Measurements from ENCODE around the gene RC3H1. TPM values are rescaled to one million over a fixed set of nuclear protein-coding genes. Genes with fewer than 3 reads are reported as not detected.
A peak's percentile ranks its signal among the peaks of the same experiment; 100 is the strongest.

Gene RC3H1
- total RNA-seq, 2 donors from 2014 or later: 43.5 to 51.9 TPM

DNA sequence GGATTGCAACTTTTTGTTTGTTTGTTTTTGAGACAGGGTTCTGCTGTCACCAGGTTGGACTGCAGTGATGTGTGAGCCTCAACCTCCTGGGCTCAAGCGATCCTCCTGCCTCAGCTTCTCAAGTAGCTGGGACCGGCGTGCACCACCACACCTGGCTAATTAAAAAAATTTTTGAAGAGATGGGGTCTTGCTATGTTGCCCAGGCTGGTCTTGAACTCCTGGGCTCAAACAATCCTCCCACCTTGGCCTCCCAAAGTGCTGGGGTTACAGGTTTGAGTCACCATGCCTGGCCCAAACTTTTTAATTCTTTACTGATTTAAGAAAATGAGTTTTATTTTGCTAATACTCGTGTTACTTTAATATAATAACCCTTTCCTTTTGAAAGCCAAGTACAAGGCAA, 73.6 kb downstream of the RC3H1 start:
- H3K27me3 ChIP-seq (ENCODE audit: control insufficient read depth, insufficient read depth, low read length, poor library complexity, severe bottlenecking): no peaks in the 10 kb centered on the region

GRCh38 chr1:173946380-173946921, 75.7 kb downstream of the RC3H1 start:
- TF ChIP-seq, protein P1, sequence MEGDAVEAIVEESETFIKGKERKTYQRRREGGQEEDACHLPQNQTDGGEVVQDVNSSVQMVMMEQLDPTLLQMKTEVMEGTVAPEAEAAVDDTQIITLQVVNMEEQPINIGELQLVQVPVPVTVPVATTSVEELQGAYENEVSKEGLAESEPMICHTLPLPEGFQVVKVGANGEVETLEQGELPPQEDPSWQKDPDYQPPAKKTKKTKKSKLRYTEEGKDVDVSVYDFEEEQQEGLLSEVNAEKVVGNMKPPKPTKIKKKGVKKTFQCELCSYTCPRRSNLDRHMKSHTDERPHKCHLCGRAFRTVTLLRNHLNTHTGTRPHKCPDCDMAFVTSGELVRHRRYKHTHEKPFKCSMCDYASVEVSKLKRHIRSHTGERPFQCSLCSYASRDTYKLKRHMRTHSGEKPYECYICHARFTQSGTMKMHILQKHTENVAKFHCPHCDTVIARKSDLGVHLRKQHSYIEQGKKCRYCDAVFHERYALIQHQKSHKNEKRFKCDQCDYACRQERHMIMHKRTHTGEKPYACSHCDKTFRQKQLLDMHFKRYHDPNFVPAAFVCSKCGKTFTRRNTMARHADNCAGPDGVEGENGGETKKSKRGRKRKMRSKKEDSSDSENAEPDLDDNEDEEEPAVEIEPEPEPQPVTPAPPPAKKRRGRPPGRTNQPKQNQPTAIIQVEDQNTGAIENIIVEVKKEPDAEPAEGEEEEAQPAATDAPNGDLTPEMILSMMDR (conservative IDR thresholded peaks at IDR 0.05): no peak
- H3K27ac Mint-ChIP-seq: no peak overlapping the region
- Histone ChIP-seq H3K9me3 (ENCODE audit: control insufficient read depth, low read length) (no peaks in the 10 kb centered on the region), H3K36me3 (ENCODE audit: control insufficient read depth, insufficient read depth, low read length) (peaks cover 89% of the 10 kb centered on the region), H3K4me3 (ENCODE audit: low read length) (no peak overlapping the region), H3K27ac (ENCODE audit: low read depth, low read length) (no peak overlapping the region), H3K9ac (ENCODE audit: extremely low read depth, low read length, poor library complexity, severe bottlenecking) (no peak overlapping the region), H3K27me3 (ENCODE audit: control insufficient read depth, insufficient read depth, low read length, poor library complexity, severe bottlenecking) (no peaks in the 10 kb centered on the region), H3K4me1 (ENCODE audit: control insufficient read depth, insufficient read depth, low read length) (no peaks in the 10 kb centered on the region)
- no peaks in the 10 kb centered on the region for H3K27me3 Mint-ChIP-seq (ENCODE audit: insufficient read depth)
- 96 to 98% methylated on average over 3 to 4 of the region's 4 CpGs for WGBS, 2 experiments (ENCODE audit: insufficient coverage in 1 of 2, insufficient read length in 1 of 2)
- no peak overlapping the region for H3K4me3 Mint-ChIP-seq
- H3K9me3 Mint-ChIP-seq: no peaks in the 10 kb centered on the region
- no peaks in the 10 kb centered on the region for H3K4me1 Mint-ChIP-seq
- DNase-seq: no peak
- H3K36me3 Mint-ChIP-seq (ENCODE audit: low read depth): peaks cover 64% of the 10 kb centered on the region

More for the DNA sequence above, 73.6 kb downstream of the RC3H1 start:
- DNase-seq: no peak
- TF ChIP-seq, protein P1 (conservative IDR thresholded peaks at IDR 0.05): no peak
- Mint-ChIP-seq H3K4me3 (no peak overlapping the region), H3K9me3 (no peaks in the 10 kb centered on the region), H3K36me3 (ENCODE audit: low read depth) (peaks cover 59% of the 10 kb centered on the region), H3K27ac (no peak overlapping the region), H3K4me1 (no peaks in the 10 kb centered on the region), H3K27me3 (ENCODE audit: insufficient read depth) (no peaks in the 10 kb centered on the region)
- peaks cover 89% of the 10 kb centered on the region for H3K36me3 ChIP-seq (ENCODE audit: control insufficient read depth, insufficient read depth, low read length)
- H3K27ac ChIP-seq (ENCODE audit: low read depth, low read length): no peak overlapping the region
- H3K9me3 ChIP-seq (ENCODE audit: control insufficient read depth, low read length): no peaks in the 10 kb centered on the region
- WGBS, 2 experiments (ENCODE audit: insufficient coverage in 1 of 2, insufficient read length in 1 of 2): 97% methylated on average over 4 of the region's 4 CpGs; no CpG with 5 or more reads in 1 of the 2 experiments
- H3K9ac ChIP-seq (ENCODE audit: extremely low read depth, low read length, poor library complexity, severe bottlenecking): no peak overlapping the region
- H3K4me3 ChIP-seq (ENCODE audit: low read length): no peak overlapping the region
- no peaks in the 10 kb centered on the region for H3K4me1 ChIP-seq (ENCODE audit: control insufficient read depth, insufficient read depth, low read length)

GRCh38 chr1:173937062-173937461, 85.1 kb downstream of the RC3H1 start:
- Mint-ChIP-seq H3K4me1 (peaks cover 18% of the 10 kb centered on the region), H3K27me3 (ENCODE audit: insufficient read depth) (no peaks in the 10 kb centered on the region), H3K27ac (no peak overlapping the region), H3K36me3 (ENCODE audit: low read depth) (peaks cover 46% of the 10 kb centered on the region), H3K4me3 (no peak overlapping the region), H3K9me3 (no peaks in the 10 kb centered on the region)
- Histone ChIP-seq H3K27ac (ENCODE audit: low read depth, low read length) (no peak overlapping the region), H3K9ac (ENCODE audit: extremely low read depth, low read length, poor library complexity, severe bottlenecking) (no peak overlapping the region), H3K27me3 (ENCODE audit: control insufficient read depth, insufficient read depth, low read length, poor library complexity, severe bottlenecking) (no peaks in the 10 kb centered on the region), H3K4me1 (ENCODE audit: control insufficient read depth, insufficient read depth, low read length) (peaks cover 2% of the 10 kb centered on the region), H3K4me3 (ENCODE audit: low read length) (no peak overlapping the region), H3K36me3 (ENCODE audit: control insufficient read depth, insufficient read depth, low read length) (peaks cover 71% of the 10 kb centered on the region), H3K9me3 (ENCODE audit: control insufficient read depth, low read length) (no peaks in the 10 kb centered on the region)
- no peak for DNase-seq
- 95 to 100% methylated on average over 1 to 2 of the region's 2 CpGs for WGBS, 2 experiments (ENCODE audit: insufficient coverage in 1 of 2, insufficient read length in 1 of 2)
- TF ChIP-seq, protein P1 (conservative IDR thresholded peaks at IDR 0.05): peak; percentile 15
